ENCODE results near the gene PLA2G4F. TPM values are rescaled to one million over a fixed set of nuclear protein-coding genes. Genes with fewer than 3 reads are reported as not detected.

Gene PLA2G4F
- total RNA-seq, 1 experiment from 2014 or later, result not detected

- Histone ChIP-seq H4K20me1 (ENCODE audit: control insufficient read depth, insufficient read depth, insufficient read length) (no peaks in the 10 kb centered on the region), H4K8ac (replicated peaks; ENCODE audit: insufficient read length, low read depth, low read length) (no peak overlapping the region), H3K27ac (ENCODE audit: insufficient read length, low read depth, low read length) (no peak overlapping the region), H2BK15ac (ENCODE audit: low read depth, low read length) (no peak overlapping the region), H3K9ac (ENCODE audit: extremely low read depth, insufficient read length, low read length) (no peak overlapping the region), H3K79me2 (ENCODE audit: insufficient read depth, low read length) (no peaks in the 10 kb centered on the region), H3K4me1 (ENCODE audit: insufficient read depth, low read length) (no peaks in the 10 kb centered on the region), H2AFZ (ENCODE audit: low read length) (no peak overlapping the region), H3T11ph (ENCODE audit: low read length) (no peak overlapping the region), H3K23me2 (ENCODE audit: insufficient read length, low read depth, low read length, poor library complexity, severe bottlenecking) (no peaks in the 10 kb centered on the region), H3K79me1 (ENCODE audit: insufficient read depth, low read depth, low read length, poor library complexity, severe bottlenecking) (no peaks in the 10 kb centered on the region), H2BK12ac (ENCODE audit: insufficient read length, low read depth, low read length) (no peak overlapping the region), H4K5ac (ENCODE audit: insufficient read length, low read depth, low read length) (no peak overlapping the region), H3K23ac (ENCODE audit: insufficient read length, low read depth, low read length) (no peak overlapping the region), H2BK5ac (ENCODE audit: insufficient read length, low read length) (no peak overlapping the region), H3K18ac (ENCODE audit: insufficient read length, low read depth, low read length) (no peak overlapping the region), H2BK20ac (ENCODE audit: low read depth, low read length, poor library complexity, severe bottlenecking) (no peak overlapping the region), H2AK5ac (ENCODE audit: insufficient read length, low read length) (no peak overlapping the region), H3K56ac (ENCODE audit: insufficient read length, low read depth, low read length) (no peak overlapping the region), H3K14ac (ENCODE audit: insufficient read depth, low read length) (no peak overlapping the region), H3K9me3 (ENCODE audit: control insufficient read depth, low read depth, low read length) (no peaks in the 10 kb centered on the region), H3K4ac (ENCODE audit: low read depth, low read length) (no peak overlapping the region), H3K4me2 (ENCODE audit: insufficient read depth, insufficient read length, low read length) (no peak overlapping the region), H3K27me3 (ENCODE audit: insufficient read depth, low read length) (no peaks in the 10 kb centered on the region; the same call in 1 of the 2 replicates), H2BK120ac (ENCODE audit: low read depth, low read length, poor library complexity, severe bottlenecking) (no peak overlapping the region), H4K91ac (ENCODE audit: insufficient read length, low read depth, low read length) (no peak overlapping the region)
- Mint-ChIP-seq H3K27ac (no peak overlapping the region), H3K4me3 (no peak overlapping the region), H3K36me3 (ENCODE audit: insufficient read depth in 1 of 3, low read depth in 3 of 3) (no peaks in the 10 kb centered on the region), H3K27me3 (ENCODE audit: low read depth) (peaks cover 4% of the 10 kb centered on the region), H3K4me1 (no peaks in the 10 kb centered on the region), H3K9me3 (no peaks in the 10 kb centered on the region)
- WGBS (ENCODE audit: extremely low coverage, insufficient read length, low lambda C conversion rate), result no CpG with 5 or more reads among the region's 3 CpGs
- TF ChIP-seq CTCF (conservative IDR thresholded peaks at IDR 0.05), result no peak
- DNase-seq, result no peak
These were observed 46.1 kb downstream of the PLA2G4F start for GRCh38 chr15:42110367-42110766.
